Occipital lobe (tissue), 2 donors: ENCODE data around the gene DFFB. TPM values are rescaled to one million over a fixed set of nuclear protein-coding genes. Genes with fewer than 3 reads are reported as not detected.
A peak's percentile ranks its signal among the peaks of the same experiment; 100 is the strongest.

ENCODE experiments used
- DNase-seq: peaks from one replicate; lab custom pipeline; 2025; lab: John Stamatoyannopoulos, UW
- total RNA-seq: library from RNA; depleted of rRNA; stranded (reverse); fragments of >200 nt; gene quantifications from one replicate; pipeline ENCODE4 v1.2.3, GENCODE V29; 2014

The DFFB gene
- total RNA-seq, 1 donor from 2014 or later: 12.6 TPM

- no peak for DNase-seq
Observed at GRCh38 chr1:3828391-3828790, 28.9 kb upstream of the DFFB start.

DNA sequence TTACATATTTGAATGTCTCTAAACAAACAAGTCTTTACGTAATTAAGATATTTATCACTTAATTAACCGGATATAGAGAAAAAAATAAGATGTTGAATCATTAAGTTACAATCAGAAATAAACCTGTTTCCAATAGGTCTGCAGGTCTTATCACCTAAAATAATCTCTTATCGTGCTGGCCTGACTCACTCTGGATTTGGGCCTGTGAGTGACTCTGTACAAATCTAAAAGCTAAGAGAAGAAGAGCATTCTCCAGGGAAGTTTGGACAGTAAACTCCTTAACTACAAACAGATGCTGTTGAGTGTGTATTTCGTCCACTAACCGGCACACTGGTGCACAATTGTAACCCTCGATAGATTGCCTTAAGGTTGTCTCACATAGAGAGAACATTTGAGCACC lies 25.6 kb upstream of the DFFB start:
- no peak for DNase-seq

GRCh38 chr1:3834701-3835100 lies 22.6 kb upstream of the DFFB start:
- no peak for DNase-seq

GRCh38 chr1:3836421-3836820 lies 20.9 kb upstream of the DFFB start:
- no peak for DNase-seq

- DNase-seq: no peak
Observed at GRCh38 chr1:3837200-3837599, 20.1 kb upstream of the DFFB start.

DNA sequence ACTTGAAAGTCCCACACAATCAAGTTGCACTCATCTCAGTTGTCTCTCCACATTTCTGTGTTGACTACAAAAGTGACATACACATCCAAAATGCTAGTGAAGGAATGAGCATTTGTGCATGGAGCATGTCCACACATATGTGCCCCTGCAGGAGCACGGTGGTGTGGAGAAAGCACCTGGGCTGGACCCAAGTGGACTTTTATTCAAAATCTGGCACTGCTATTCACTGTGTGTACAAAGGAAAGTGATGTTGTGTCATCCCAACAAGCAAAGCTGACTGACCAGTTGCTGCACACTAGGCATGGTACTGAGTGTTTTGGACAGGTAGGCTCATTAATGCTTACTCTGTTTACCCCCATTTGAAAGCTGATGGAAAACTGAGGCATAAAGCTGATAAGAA lies 19.6 kb upstream of the DFFB start:
- DNase-seq: no peak

DNA sequence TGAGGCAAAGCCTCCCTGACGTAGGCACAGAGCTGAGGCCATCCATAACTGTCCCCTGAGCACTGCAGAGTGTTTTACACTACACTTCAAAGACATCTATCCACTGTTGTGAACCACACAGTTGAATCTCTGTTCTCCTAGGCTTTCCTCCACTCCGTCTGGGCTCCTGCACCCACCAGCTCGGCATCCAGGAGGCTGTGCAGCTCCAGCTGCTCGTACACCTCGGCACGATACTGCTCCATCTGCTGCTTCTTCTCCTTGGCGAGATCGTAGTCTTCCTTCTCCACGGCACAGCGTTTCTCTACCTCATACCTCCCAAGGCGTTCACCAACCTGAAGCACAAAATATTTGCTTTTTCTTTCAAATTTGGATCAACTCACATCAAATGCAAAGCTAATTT lies 18.5 kb upstream of the DFFB start:
- no peak for DNase-seq

DNA sequence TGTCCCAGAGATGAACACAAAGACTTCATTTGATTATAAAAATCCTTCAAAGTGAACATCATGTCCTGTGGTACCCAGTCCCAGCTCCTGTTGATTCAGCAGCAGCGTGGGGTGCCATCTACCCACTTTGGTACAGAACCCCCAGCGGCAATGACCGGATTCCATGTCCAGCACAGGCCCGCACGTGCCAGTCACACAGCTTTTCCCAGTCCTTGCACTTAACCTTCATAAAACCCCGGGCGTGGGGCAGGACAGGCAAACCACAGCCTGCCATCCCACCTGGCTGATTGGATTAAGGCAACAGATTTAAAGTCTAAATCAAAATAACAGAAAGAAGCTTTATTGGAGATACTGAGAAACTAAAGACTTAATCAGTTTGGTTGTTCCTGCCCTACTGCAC lies 15.8 kb upstream of the DFFB start:
- no peak for DNase-seq

DNA sequence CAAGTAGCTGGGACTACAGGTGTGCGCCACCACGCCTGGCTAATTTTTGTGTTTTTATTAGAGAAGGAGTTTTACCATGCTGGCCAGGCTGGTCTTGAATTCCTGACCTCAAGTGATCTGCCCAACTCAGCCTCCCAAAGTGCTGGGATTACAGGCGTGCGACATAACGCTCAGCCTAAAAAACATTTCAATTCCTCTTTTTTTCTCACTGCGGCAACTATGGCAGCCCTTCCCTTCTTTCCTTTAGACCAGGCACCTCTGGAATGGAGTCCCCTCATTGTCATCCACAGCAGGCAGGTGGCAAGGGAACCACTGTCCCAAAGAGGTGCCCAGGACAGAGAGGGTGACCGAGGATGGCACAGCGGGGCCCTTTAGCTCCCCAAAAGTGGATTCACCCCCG lies 14.4 kb upstream of the DFFB start:
- DNase-seq: no peak

- no peak for DNase-seq
Observed at GRCh38 chr1:3846541-3846940, 10.7 kb upstream of the DFFB start.

GRCh38 chr1:3847081-3847480 lies 10.2 kb upstream of the DFFB start:
- no peak for DNase-seq

DNA sequence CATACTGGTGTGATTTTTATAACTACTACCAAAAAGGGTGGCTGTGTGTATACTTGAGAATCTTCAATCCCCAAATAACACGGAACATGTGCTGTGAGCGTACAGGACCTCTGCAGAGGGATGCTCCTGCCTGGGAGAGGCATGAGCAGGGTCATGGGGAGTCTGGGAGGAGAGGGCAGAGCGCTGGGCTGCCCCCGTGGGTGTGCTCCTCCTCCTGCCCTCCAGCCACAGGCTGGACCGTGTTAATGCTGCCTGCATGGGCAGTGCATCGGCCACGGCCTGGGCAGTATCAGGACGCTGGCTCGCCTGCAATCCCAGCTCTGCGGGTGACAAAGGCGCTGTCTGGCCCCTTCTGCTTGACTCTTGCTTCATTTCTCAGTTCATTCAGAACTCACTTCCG lies 6.4 kb upstream of the DFFB start:
- DNase-seq: no peak

- DNase-seq: no peak
Observed at GRCh38 chr1:3851292-3851691, 6.0 kb upstream of the DFFB start.

GRCh38 chr1:3852091-3852490 lies 5.2 kb upstream of the DFFB start:
- DNase-seq: no peak

DNA sequence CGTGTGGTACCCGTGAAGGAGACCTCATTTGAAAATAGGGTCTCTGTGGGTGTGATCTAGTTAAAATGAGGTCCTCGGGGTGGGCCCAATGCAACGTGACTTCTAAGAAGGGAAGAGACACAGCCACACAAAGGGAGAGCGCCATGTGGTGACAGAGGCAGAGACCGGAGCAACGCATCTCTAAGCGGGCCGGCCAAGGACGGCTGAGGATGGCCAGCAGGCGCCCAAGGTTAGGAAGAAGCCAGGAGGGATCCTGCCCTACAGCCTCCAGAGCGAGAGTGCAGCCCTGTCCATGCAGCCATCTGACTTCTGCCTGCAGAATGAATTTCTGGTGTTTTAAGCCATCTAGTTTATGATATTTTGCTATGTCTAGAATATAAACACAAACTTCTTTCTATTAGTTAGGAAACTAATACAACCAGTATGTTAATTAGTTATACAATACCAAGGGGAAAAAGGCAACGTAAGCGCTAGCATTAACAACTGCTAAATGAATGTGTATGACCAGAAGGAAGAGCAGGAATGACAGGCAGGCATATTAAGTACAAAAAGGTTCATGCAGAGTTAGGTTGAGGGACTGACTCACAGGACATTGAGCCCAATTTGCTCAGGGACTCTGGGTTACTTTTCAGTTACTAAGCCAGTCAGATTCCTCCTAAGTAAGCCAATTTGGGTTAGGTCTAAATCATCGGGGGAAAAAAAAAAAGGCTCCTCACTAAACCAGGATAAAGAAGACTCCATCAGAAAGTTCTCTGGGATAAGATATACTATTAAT lies 4.4 kb upstream of the DFFB start:
- DNase-seq: no peak

GRCh38 chr1:3857791-3858129 lies 484 bp downstream of the DFFB start:
- no peak for DNase-seq

- peak; percentile 21 for DNase-seq
Observed at GRCh38 chr1:3858231-3858981, 1.1 kb downstream of the DFFB start.

DNA sequence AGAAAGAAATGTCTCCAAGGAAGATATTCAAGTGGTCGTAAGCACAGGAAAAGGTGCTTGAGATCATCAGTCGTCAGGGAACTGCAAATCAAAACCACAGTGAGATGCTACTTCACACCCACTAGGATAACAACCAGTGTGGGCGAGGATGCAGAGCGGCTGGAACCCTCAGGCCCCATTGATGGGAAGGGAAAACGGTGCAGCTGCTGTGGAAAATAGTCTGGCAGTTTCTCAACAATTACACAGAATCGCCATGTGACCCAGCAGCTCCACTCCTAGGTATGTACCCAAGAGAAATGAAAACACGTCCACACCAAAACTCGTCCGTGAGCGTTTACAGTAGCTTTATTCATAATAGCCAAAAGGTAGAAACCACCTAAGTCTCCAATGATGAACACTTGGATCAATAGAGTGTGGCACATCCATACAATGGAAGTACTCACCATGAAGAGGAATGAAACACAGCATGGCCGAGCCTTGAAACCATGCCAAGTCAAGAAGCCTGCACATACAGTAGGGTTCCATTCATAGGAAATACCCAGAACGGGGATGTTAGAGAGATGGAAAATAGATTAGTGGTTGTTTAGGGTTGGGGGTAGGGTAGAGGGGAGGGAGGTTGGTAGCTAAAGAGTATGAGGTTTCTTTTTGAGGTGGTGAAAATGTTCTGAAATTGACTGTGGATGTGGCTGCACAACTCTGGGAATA lies 6.1 kb downstream of the DFFB start:
- no peak for DNase-seq

GRCh38 chr1:3864884-3865283 lies 7.6 kb downstream of the DFFB start:
- no peak for DNase-seq

GRCh38 chr1:3865606-3866160 lies 8.4 kb downstream of the DFFB start:
- no peak for DNase-seq

DNA sequence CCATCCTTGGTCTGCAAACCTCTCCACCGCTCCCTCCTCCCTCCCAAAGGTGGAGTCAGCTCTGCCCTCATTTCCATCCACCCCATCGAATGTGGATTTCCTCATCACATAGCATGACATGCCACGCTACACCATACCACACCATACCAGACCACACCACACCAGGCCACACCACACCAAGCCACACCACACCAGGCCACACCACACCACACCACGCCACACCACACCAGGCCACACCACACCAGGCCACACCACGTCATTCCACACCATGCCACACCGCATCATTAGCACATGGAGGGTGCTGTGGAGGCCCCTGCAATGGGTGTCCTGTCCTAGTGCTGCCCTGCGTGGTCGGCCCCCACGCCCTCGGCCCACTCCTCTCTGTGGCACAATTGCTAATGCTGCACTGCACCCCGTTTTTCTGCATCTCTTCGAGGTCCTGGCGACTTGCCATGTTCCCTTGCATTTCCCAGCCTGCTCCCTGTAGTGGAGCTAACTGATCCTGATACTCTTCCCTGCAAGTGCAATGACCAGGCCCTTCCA lies 11.3 kb downstream of the DFFB start:
- no peak for DNase-seq

GRCh38 chr1:3869751-3870301 lies 12.6 kb downstream of the DFFB start:
- DNase-seq: no peak
